IPS-15b (cell line): ENCODE measurements around the gene RCAN1.

Experiments used
- H3K27me3 ChIP-seq: one replicate; pipeline ENCODE4 v1.6.1; 2013; ENCODE audit warnings: low read length; ENCODE audit not compliant: control insufficient read depth, insufficient read depth
- H3K36me3 ChIP-seq: one replicate; pipeline ENCODE4 v1.6.1; 2013; ENCODE audit warnings: low read length; ENCODE audit not compliant: control insufficient read depth, insufficient read depth
- H3K4me1 ChIP-seq: one replicate; pipeline ENCODE4 v1.6.1; 2013; ENCODE audit warnings: mild to moderate bottlenecking, low read length; ENCODE audit not compliant: control insufficient read depth, insufficient read depth
- H3K4me3 ChIP-seq: one replicate; pipeline ENCODE4 v1.5.1; 2013; ENCODE audit warnings: low read depth, low read length
- H3K9ac ChIP-seq: one replicate; pipeline ENCODE4 v1.6.1; 2013; ENCODE audit warnings: low read depth, mild to moderate bottlenecking, low read length
- H3K9me3 ChIP-seq: one replicate; pipeline ENCODE4 v1.6.1; 2013; ENCODE audit warnings: mild to moderate bottlenecking, low read length; ENCODE audit not compliant: control insufficient read depth, insufficient read depth

RCAN1 gene

DNA sequence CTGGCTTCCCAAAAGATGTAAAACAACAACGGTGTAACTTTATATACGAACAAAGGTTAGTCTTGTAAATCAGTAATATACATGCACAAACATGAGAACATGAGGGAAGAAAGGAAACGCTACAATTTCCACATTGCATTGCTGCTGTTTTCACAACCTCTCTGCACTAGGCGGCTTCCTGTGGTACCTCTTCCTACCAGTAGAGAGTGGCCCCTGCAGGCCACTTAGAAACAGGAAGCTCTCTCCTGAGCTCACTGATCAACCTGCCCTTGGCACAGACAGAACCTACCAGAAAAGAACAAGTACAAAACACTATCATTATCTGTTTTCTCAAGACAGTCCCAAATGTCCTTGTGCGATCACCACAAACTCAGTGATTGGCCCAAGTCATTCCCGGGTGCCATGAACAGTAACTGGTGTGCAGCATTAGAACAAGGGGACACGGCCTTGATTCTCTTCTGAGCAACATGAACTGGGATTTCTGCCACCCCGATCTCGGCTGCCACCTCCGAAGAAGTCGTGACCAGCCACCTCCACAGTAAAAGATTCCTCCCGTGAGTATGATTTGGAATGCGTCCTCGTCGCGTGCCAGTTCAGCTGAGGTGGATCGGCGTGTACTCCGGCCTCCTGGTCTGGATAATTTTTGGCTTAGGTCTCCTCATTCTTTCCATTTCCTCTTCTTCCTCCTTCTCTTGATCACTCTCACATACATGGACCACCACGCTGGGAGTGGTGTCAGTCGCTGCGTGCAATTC is 97.2 kb downstream of the RCAN1 start:
- H3K9ac ChIP-seq, result no peak overlapping the region
- no peak overlapping the region for H3K4me3 ChIP-seq
- H3K36me3 ChIP-seq, result no peaks in the 10 kb centered on the region
- no peaks in the 10 kb centered on the region for H3K9me3 ChIP-seq
- no peaks in the 10 kb centered on the region for H3K27me3 ChIP-seq
- H3K4me1 ChIP-seq, result peaks cover 14% of the 10 kb centered on the region

GRCh38 chr21:34517039-34517438 is 97.9 kb downstream of the RCAN1 start:
- H3K27me3 ChIP-seq, result no peaks in the 10 kb centered on the region
- H3K36me3 ChIP-seq, result no peaks in the 10 kb centered on the region
- no peak overlapping the region for H3K9ac ChIP-seq
- no peaks in the 10 kb centered on the region for H3K9me3 ChIP-seq
- no peak overlapping the region for H3K4me3 ChIP-seq
- peaks cover 10% of the 10 kb centered on the region for H3K4me1 ChIP-seq

- Histone ChIP-seq H3K4me1 (peaks cover 2% of the 10 kb centered on the region), H3K36me3 (no peaks in the 10 kb centered on the region), H3K9ac (no peak overlapping the region)
Observed at GRCh38 chr21:34514576-34515115, 100.3 kb downstream of the RCAN1 start.

GRCh38 chr21:34513129-34513675 is 101.7 kb downstream of the RCAN1 start:
- peaks cover 2% of the 10 kb centered on the region for H3K4me1 ChIP-seq
- no peaks in the 10 kb centered on the region for H3K9me3 ChIP-seq
- no peaks in the 10 kb centered on the region for H3K36me3 ChIP-seq
- H3K4me3 ChIP-seq, result no peak overlapping the region
- H3K27me3 ChIP-seq, result no peaks in the 10 kb centered on the region
- no peak overlapping the region for H3K9ac ChIP-seq

More at GRCh38 chr21:34514576-34515115, 100.3 kb downstream of the RCAN1 start:
- Histone ChIP-seq H3K4me3 (no peak overlapping the region), H3K9me3 (no peaks in the 10 kb centered on the region), H3K27me3 (no peaks in the 10 kb centered on the region)

GRCh38 chr21:34511787-34512455 is 103.0 kb downstream of the RCAN1 start, which contains the start of gene KCNE1:
Gene KCNE1 (minus strand): TSS chr21:34512210. CDS start chr21:34449634, 62,576 bp downstream.
- Histone ChIP-seq H3K9me3 (no peaks in the 10 kb centered on the region), H3K4me3 (no peak within 1 kb of the TSS), H3K27me3 (no peaks in the 10 kb centered on the region), H3K9ac (no peak within 1 kb of the TSS), H3K4me1 (no peaks in the 10 kb centered on the region), H3K36me3 (no peaks in the 10 kb centered on the region)

DNA sequence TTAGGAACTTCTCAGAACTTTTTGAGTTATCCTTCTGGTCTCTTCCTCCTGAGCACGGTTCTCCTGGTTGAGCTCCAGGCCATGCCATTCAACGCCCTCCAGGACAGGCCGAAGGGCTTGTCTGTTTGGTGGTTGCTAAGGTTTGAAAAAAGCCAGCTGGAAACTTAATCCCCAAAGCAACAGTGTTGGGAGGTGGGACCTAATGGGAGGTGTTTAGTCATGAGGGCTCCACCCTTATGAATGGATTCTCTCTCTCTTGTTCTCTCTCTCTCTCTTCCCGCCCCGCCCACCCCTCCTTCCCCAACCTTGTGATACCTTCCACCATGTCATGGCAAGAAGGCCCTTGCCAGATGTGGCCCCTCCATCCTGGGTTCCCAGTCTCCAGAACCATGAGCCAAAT is 103.7 kb downstream of the RCAN1 start:
- Histone ChIP-seq H3K4me1 (no peaks in the 10 kb centered on the region), H3K36me3 (no peaks in the 10 kb centered on the region), H3K9ac (no peak overlapping the region), H3K27me3 (no peaks in the 10 kb centered on the region), H3K4me3 (no peak overlapping the region), H3K9me3 (no peaks in the 10 kb centered on the region)

DNA sequence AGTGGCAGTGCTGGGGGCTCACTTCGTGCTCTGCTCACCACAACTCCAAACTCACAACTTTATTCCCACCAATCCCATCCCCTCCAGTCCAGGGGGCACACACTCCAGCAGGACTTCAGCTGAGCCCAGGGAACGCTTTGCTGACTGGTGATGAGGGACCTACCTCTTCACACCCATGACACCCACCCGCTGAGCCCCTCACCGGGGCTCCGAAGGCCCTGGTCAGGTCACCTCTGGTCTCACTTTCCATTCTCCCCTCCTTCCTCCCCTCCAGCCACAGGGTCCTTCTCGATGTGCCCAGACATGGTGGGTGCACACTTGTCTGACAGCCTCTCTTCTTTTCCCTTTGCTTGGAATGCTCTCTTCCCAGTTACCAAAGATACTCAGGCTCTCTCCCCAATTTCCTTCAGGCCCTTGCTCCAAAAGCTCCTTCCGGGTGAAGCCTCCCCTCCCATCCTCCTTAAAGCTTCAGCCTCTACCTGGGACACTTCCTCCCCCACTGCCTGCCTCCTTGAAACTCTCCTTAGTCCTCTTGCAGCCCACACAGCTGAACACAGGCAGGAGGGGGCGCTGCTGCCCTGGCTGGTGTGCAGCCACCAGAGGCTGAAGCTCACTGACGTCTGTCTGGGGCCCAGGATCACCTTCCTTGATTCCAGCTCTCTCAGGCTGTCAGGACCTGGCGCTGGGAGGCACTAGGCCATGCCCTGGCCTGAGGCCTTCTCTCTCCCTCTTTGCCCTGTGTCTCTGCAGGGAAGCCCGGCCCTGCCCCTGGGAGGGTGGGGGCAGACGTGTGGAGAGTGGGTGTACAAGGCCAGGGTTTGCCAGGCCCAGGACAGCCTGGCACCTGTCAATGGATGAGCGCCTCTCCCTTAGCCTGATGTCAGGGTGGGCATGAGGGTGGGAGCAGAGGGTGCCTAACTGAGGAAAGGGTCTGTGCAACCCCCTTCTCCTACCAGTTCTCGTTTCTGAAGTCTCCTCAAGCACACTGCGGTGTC is 104.5 kb downstream of the RCAN1 start:
- no peaks in the 10 kb centered on the region for H3K27me3 ChIP-seq
- H3K4me3 ChIP-seq, result no peak overlapping the region
- no peaks in the 10 kb centered on the region for H3K9me3 ChIP-seq
- no peak overlapping the region for H3K9ac ChIP-seq
- no peaks in the 10 kb centered on the region for H3K4me1 ChIP-seq
- H3K36me3 ChIP-seq, result no peaks in the 10 kb centered on the region

DNA sequence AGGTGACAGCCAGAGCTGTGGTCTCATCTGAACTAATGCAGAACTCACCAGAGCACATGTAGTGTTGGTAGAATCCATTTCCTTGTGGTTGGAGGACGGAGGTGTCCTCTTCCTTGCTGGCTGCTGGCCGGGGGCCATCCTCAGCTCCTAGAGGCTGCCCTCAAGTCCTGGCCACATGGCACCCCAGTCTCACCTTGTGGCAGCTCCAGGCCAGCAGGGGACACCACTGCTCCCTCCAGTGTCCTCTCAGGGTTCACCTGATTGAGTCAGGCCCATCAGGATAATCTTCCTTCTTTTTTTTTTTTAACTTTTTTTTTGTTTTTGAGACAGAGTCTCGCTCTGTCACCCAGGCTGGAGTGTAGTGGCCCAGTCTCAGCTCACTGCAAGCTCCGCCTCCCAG is 105.8 kb downstream of the RCAN1 start:
- Histone ChIP-seq H3K9ac (no peak overlapping the region), H3K27me3 (no peaks in the 10 kb centered on the region), H3K9me3 (no peaks in the 10 kb centered on the region), H3K4me3 (no peak overlapping the region), H3K4me1 (no peaks in the 10 kb centered on the region), H3K36me3 (no peaks in the 10 kb centered on the region)

GRCh38 chr21:34504595-34504994 is 110.3 kb downstream of the RCAN1 start:
- H3K4me3 ChIP-seq, result no peak overlapping the region
- no peaks in the 10 kb centered on the region for H3K27me3 ChIP-seq
- no peaks in the 10 kb centered on the region for H3K4me1 ChIP-seq
- no peaks in the 10 kb centered on the region for H3K9me3 ChIP-seq
- no peak overlapping the region for H3K9ac ChIP-seq
- H3K36me3 ChIP-seq, result no peaks in the 10 kb centered on the region

- no peaks in the 10 kb centered on the region for H3K9me3 ChIP-seq
- no peaks in the 10 kb centered on the region for H3K27me3 ChIP-seq
- H3K36me3 ChIP-seq, result no peaks in the 10 kb centered on the region
- no peak overlapping the region for H3K9ac ChIP-seq
- no peaks in the 10 kb centered on the region for H3K4me1 ChIP-seq
- H3K4me3 ChIP-seq, result no peak overlapping the region
Observed at GRCh38 chr21:34502480-34503106, 112.3 kb downstream of the RCAN1 start.

DNA sequence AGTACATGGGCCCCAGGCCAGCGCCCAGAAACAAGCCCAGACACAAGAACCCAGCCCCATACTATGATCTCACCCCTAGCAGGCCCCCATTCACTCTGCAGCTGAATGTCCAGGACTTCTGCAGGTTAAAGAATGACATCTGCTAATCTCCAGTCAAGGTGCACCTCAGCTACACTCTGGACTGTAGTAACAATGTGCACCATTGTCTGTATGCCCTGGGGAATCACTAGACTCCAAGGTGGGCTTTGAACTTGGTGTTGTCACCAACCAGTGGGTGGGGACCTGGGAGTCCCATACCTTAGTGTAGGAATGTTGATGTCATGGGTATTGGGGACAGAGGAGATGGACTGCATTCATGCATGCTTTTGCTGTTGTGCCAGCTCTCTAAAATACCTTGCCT is 113.2 kb downstream of the RCAN1 start:
- H3K9ac ChIP-seq, result no peak overlapping the region
- no peaks in the 10 kb centered on the region for H3K27me3 ChIP-seq
- no peaks in the 10 kb centered on the region for H3K4me1 ChIP-seq
- H3K36me3 ChIP-seq, result no peaks in the 10 kb centered on the region
- H3K4me3 ChIP-seq, result no peak overlapping the region
- no peaks in the 10 kb centered on the region for H3K9me3 ChIP-seq
